ENCODE measurements around the gene DNAH6.
A peak's percentile ranks its signal among the peaks of the same experiment; 100 is the strongest.
"Not testable (repeated sequence)": the region's sequence is repeated elsewhere in the genome, so short reads cannot be mapped to it uniquely, and the experiment has no call there.

DNAH6 gene
- 2.4 reads per million, percentile 7 among the genes with 10 or more reads in this experiment for total RNA-seq

- peak; percentile 85 for DNase-seq
These were observed at the start of gene DNAH6 for GRCh38 chr2:84516234-84516986. Gene DNAH6 (plus strand): TSS chr2:84516498. CDS start chr2:84517827, 1,329 bp downstream.

- no peak for DNase-seq
These were observed 48.9 kb upstream of the DNAH6 start for GRCh38 chr2:84467389-84467788.

GRCh38 chr2:84472423-84472822 lies 43.9 kb upstream of the DNAH6 start:
- not testable (repeated sequence) for DNase-seq

GRCh38 chr2:84472856-84473565 lies 43.3 kb upstream of the DNAH6 start:
- no peak for DNase-seq

GRCh38 chr2:84474176-84474575 lies 42.1 kb upstream of the DNAH6 start:
- DNase-seq: no peak

GRCh38 chr2:84477886-84478285 lies 38.4 kb upstream of the DNAH6 start:
- DNase-seq: no peak

- DNase-seq: no peak
These were observed 37.4 kb upstream of the DNAH6 start for GRCh38 chr2:84478867-84479266.

- no peak for DNase-seq
These were observed 34.6 kb upstream of the DNAH6 start for GRCh38 chr2:84481702-84482101.

- DNase-seq: no peak
These were observed 33.7 kb upstream of the DNAH6 start for GRCh38 chr2:84482603-84483002.

GRCh38 chr2:84483320-84483719 lies 33.0 kb upstream of the DNAH6 start:
- no peak for DNase-seq

- no peak for DNase-seq
These were observed 29.7 kb upstream of the DNAH6 start for GRCh38 chr2:84486441-84487115.

- DNase-seq: no peak
These were observed 28.9 kb upstream of the DNAH6 start for GRCh38 chr2:84487298-84487996.

- no peak for DNase-seq
These were observed 25.0 kb upstream of the DNAH6 start for GRCh38 chr2:84491256-84491655.

GRCh38 chr2:84491741-84492140 lies 24.6 kb upstream of the DNAH6 start:
- no peak for DNase-seq

GRCh38 chr2:84492571-84492970 lies 23.7 kb upstream of the DNAH6 start:
- DNase-seq: no peak

- no peak for DNase-seq
These were observed 22.8 kb upstream of the DNAH6 start for GRCh38 chr2:84493514-84493913.

GRCh38 chr2:84494070-84494469 lies 22.2 kb upstream of the DNAH6 start:
- no peak for DNase-seq

- peak; percentile 34 for DNase-seq
These were observed 20.7 kb upstream of the DNAH6 start for GRCh38 chr2:84495539-84496146.

- no peak for DNase-seq
These were observed 19.9 kb upstream of the DNAH6 start for GRCh38 chr2:84496386-84496785.

GRCh38 chr2:84497285-84497684 lies 19.0 kb upstream of the DNAH6 start:
- no peak for DNase-seq

- no peak for DNase-seq
These were observed 18.0 kb upstream of the DNAH6 start for GRCh38 chr2:84498150-84498799.

- DNase-seq: peak; percentile 9
These were observed 5.3 kb upstream of the DNAH6 start for GRCh38 chr2:84511024-84511423.
